Endothelial cell of hepatic sinusoid (primary cell): Measurements from ENCODE around the gene TMEM208.

Experiments used
- in situ Hi-C: cut with HindIII; loops from 2 replicates; pipeline ENCODE4 v1.10.0; 2017; ENCODE audit warnings: low sequenced_read_pairs

Gene TMEM208

DNA sequence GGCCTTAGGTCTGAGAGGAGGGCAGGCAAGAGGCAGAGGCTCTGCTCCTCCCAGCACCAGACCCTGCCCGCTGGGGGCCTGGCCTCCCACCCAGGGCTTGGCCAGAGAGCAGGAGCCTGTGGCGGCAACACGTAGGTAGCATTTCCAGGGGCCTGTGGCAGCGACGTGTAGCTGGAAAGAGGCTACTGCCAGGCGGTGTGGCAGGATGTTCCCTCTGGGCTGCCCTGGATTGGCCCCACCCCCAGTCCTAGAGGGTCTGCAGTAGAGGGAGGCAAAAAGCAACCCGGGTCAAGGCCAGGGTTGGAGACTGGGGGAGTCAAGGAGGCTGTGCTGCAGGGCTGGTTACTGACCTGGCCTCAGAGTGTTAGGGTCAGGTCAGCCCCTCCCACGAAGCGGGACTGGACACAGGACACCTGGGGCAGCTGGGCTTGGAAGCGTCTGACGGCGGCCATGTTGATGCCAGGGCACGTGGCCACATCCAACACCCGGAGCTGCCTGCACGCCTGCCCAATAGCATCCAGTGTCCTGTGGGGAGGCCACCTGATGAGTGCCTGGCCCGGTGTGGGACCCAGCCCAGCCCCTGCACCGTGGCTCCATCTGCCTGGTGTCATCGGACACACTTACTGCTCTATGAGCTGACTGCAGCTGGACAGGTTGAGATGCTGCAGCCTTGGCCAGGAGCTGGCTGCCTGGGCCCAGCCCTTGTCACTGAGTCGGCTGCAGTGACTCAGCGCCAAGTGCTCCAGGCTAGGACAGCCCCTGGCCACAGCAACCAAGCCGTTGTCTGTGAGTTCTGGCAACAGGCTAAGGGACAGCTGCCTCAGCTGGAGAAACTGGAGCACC lies 19.5 kb upstream of the TMEM208 start:
- in situ Hi-C loops = no loop called here

DNA sequence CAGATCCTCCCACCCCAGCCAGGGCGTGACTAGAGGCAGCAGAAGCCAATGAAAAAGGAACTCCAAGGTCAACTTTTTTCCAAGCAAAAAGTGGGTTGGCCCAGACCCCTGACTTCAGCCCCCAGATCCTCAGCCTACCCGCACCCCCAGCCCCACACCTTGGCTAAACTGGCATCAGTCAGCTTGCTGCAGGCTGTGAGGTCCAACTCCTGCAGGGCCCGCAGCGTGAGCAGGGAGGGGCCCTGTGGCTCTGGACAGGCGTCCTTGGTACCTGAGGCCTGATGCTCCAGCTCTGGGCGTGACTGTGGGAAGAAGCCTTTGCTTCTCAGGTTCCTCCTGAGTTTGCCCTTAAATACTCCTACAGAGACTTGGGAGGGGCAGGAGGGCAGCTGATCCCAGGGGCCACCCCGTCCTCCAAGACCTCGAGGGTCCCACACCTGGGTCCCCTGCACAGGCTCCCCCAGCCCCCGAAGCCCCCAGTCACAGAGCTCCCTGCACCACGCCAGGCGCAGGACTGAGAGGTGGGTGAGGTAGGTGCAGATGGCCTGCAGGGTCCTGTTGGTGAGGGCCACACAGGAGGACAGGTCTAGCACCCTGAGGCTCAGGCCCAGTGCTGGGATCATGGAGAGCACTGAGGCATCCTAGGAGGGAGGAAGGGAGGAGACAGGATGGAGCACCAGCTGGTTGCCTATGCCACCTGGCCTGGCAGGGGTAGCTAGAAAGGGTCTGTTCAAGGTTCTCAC lies 18.6 kb upstream of the TMEM208 start:
- in situ Hi-C loops = no loop called here

- in situ Hi-C loops = no loop called here
Measured at GRCh38 chr16:67209565-67209964, 17.4 kb upstream of the TMEM208 start.

DNA sequence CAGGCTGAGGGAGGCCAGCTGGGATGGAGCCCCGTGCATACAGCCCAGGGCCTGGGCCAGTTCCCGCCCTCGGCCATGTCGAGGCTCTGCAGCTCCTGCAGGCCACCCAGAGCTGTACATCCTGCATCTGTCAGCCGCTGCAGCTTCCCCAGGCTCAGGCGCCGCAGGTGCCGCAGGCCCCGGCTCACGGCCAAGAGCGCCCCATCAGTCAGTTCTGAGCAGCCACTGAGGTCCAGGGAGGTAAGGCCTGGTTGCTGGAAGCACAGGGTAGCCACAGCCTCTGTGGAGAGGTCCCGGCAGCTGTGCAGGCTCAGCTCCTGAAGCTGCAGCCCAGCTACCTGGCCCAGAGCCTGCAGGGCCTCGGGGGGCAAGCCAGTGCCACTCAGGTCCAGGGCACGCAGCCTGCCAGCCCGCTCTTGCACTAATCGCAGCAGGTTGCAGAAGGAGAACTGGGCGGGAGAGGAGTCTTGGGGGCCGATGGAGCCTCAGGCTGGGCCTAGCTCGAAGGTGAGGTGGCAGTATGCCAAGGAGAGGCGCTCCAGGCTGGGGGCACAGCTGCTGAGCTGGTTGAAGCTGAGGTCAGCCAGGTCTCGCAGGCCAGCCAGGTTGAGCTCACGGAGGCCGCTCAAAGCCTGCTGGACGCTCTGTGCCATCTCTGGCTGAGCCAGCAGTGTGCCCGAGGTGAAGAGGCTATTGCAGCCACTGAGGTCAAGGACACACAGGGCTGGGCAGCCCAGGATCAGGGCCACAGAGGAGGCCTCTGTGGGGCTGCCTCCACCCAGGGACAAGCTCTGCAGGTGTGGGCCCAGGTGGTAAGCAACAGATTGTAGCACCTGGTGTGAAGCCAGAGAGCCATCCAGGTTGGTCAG lies 16.6 kb upstream of the TMEM208 start:
- in situ Hi-C loops = no loop called here

- in situ Hi-C loops = no loop called here
Measured at GRCh38 chr16:67211674-67212073, 15.3 kb upstream of the TMEM208 start.

GRCh38 chr16:67212766-67213165 lies 14.2 kb upstream of the TMEM208 start:
- in situ Hi-C loops = no loop called here

DNA sequence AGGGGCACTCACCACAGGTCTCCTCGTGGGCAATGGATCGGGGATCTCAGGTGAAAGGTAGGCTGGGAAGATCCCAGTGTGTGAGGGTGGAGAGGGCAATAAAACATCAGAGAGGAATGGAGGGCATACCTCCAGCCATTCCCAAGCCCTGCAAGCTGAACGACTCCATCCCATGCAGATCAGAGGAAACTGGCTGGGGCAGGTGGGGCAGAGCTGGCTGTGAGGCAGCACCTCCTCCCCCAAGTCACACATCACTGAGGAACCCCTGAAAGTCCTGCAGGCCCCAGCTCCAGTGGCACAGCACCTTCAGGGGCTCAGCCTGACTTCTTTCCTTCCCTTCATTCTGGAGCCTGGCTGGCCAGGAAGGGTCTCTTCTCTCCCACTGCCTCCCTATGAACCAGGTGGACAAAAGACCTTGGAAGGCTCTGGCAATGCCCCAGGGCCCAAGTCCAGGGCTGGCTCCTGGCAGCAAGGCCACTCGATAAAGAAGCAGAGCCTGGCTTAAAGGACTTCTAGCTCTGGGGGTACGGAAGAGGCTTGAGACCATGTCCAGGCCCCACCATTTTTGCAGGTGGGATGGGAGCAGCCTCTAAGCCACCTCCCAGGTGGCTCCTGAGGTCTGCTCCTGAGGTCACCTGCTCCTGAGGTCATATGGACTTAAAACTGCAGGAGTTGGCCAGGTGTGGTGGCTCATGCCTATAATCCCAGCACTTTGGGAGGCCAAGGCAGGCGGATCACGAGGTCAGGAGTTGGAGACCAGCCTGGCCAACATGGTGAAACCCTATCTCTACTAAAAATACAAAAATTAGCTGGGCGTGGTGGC lies 13.5 kb upstream of the TMEM208 start:
- in situ Hi-C loops = no loop called here

- in situ Hi-C loops = loop anchor here (5.0 kb wide), 2 partner anchors 47 to 83 kb away; no protein-coding TSS in a partner anchor
Measured at GRCh38 chr16:67215706-67216105, 11.2 kb upstream of the TMEM208 start.

- in situ Hi-C loops = loop anchor here (5.0 kb wide), 2 partner anchors 45 to 85 kb away; no protein-coding TSS in a partner anchor
Measured at GRCh38 chr16:67216612-67217490, 10.1 kb upstream of the TMEM208 start.

DNA sequence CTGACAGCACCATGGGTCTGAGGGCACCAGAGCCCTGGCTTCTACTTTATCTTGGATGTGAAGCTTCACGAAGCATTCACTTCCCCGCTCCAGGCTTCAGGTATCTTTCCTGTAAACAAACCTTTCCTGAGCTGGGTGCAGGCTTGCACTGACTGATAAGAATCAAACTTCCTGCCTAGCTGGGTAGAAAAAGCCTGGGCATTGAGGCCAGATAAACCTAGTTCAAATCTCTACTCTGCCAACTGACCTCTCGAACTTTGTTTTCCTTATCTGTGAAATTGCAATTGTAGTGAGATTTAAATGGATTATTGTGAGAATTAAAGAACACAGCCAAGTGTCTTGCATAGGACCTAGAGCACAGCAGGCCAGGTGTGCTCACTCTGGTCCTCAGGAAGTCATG lies 2.9 kb upstream of the TMEM208 start:
- in situ Hi-C loops = no loop called here

DNA sequence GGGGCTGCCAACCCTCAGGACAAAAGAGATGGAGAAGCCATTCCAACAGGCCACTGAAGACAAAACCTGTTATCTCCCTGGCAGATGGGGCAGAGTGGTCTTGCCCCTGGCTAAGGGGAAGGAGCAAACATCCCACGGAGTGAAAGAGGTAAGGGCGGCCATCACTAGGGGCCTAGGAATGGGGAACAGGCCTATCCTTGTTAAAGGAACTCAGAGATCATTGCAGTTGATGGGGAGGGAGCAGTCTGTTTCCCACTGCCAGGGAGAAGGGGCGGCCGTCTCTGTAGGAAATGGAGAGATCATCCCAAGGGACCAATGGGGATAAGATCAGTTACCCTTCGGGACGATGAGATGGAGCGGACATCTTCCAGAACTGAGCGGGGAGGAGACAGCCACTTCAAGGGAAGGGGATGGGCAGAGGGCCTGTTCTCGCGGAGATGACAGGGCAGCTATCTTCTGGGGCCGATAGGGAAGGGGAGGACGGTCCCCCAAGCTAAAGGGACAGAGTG lies 581 bp upstream of the TMEM208 start:
- in situ Hi-C loops = no loop called here

- in situ Hi-C loops = no loop called here
Measured at GRCh38 chr16:67227567-67227921, 614 bp downstream of the TMEM208 start.

DNA sequence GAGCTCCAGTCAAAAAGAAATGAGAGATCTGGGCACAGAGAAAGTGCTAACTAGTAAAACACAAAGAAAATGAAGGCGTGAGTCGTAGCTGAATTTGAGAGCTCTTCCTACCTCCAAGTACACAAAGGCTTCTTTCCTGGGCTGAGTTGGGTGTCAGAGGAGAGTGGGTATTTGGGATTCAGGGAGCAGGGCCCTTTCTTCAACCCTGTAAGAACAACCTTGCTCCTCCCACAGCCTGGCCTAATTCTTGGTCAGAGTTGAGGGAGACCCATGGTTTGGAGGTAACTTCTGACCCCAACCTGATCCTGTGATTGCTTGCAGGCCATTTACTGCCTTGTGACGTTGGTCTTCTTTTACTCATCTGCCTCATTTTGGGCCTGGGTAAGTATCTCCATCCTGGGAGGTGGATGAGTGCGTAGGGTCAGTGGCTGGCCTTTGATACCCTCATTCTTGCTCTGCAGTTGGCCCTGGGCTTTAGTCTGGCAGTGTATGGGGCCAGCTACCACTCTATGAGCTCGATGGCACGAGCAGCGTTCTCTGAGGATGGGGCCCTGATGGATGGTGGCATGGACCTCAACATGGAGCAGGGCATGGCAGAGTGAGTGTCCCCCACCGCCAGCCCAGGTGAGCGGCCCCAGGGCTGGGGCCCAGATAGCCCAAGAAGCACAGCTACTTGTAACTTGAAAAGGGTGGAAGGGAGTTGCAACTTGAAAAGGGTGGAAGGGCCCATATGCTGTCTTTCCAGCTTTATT lies 1.3 kb downstream of the TMEM208 start:
- in situ Hi-C loops = no loop called here

DNA sequence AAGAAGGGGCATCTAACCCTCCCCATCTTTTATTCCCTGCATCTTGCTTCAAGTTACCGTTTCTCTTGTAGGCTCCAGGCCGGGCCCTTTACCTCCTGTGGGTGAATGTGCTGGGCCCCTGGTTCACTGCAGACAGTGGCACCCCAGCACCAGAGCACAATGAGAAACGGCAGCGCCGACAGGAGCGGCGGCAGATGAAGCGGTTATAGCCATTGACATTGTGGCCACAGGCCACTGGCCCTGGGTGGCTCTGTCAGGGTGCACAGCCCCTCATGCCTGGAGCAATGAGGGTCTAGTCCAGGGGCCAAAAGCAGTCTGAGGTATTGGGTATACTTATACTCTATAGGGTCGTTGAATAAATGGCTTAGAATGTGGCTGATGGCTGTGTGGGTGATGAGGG lies 2.0 kb downstream of the TMEM208 start:
- in situ Hi-C loops = no loop called here

DNA sequence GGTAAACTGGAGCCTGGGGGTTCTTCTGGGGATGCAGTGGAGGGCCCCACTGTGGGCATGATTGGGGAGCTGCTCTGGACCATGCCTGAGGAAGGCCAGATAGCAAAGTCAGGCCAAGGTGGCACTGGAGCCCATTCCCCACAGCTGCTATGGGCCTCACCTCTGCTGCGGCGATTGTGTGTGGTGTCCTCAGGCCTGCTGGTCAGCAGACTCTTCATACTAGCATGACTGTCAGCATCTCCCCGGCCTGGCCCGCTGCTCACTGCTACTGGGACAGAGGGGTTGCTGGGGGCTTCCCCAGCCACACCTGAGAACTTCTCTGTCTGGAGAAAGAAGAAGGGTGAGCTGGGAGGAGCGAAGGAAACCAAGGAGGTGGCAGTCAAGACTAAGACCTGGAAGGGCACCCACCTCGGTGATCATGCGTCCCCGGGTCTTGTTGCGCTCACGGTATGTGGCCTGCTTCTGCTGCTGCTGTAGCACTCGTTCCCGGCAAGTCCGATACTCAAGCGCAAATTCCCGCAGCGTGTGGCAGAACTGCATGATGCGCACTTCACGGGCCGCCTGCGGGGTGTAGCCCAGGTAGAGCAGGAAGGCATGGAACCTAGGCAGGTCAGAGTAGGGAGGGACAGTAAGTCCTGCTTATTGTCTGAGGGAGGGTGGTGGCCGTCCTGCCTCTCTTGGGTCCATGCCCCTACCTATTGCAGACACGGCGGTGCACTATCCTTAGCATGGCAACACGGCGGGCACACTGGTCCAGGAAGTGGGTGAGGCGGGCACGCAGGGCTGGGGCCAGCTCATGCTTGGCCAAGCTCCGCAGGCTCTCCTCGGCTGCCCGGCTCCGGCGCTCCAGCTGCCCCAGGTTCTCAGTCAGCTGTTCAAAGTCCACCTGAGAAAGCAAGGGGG lies 3.2 kb downstream of the TMEM208 start:
- in situ Hi-C loops = no loop called here

- in situ Hi-C loops = no loop called here
Measured at GRCh38 chr16:67230809-67231660, 4.1 kb downstream of the TMEM208 start.

DNA sequence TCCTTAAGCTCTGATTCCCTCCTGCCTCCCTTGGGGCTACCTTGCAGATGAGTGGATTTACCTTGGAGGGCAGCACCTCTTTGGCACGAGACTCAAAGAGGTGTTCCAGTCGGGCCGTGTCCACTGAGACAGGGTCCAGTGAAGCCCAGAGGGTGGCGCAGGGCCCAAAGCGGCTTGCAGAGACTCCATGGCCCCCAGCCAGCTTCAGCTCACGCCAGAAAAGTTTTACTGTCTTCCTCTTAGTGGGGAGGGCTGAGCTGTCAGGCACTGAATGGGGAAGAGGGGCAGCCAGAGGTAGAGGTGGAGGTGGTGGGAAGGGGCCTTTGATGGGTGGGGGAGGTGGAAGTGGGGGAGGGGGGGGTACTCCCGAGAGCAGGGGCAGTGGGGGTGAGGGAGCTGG lies 6.7 kb downstream of the TMEM208 start:
- in situ Hi-C loops = no loop called here
